Measurements from ENCODE around the gene SERPIND1.

DNA sequence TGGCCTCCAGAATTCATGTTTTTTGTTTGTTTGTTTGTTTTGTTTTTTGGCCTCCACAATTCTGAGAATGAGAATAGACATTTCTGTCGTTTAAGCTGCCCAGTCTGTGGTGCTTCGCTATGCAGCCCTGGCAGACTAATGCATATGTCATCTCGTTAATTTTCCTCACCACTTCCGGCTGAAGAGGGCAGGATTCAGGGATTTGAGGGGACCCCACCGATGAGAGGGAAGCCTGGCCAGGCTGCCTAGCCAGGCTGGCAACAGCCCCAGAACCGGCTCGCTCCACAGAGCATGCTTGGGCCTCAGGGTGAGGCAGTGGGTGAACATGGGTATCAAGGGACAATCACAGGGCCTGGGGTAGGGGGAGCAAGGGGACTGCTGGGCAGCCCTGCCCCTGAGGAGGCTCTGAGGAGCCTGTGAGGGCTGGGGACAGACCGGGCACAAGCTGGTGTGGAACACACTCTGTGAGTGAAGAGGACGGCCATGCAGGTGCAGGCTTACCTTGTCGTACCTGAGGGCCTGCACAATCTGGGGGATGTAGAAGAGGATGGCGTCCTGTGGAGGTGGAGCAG lies 47.8 kb upstream of the SERPIND1 start:
- TF ChIP-seq, protein P1, sequence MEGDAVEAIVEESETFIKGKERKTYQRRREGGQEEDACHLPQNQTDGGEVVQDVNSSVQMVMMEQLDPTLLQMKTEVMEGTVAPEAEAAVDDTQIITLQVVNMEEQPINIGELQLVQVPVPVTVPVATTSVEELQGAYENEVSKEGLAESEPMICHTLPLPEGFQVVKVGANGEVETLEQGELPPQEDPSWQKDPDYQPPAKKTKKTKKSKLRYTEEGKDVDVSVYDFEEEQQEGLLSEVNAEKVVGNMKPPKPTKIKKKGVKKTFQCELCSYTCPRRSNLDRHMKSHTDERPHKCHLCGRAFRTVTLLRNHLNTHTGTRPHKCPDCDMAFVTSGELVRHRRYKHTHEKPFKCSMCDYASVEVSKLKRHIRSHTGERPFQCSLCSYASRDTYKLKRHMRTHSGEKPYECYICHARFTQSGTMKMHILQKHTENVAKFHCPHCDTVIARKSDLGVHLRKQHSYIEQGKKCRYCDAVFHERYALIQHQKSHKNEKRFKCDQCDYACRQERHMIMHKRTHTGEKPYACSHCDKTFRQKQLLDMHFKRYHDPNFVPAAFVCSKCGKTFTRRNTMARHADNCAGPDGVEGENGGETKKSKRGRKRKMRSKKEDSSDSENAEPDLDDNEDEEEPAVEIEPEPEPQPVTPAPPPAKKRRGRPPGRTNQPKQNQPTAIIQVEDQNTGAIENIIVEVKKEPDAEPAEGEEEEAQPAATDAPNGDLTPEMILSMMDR (IDR thresholded peaks at IDR 0.05): no peak
- TF ChIP-seq POLR2AphosphoS5 (IDR thresholded peaks at IDR 0.05): no peak

All from breast epithelium (tissue), 3 donors.